Activated T-helper 1 cell treated with anti-CD3 and anti-CD28 coated beads, Interleukin-12 subunit alpha, Interleukin-12 subunit beta, Interleukin-2, Interleukin-4 antibody, amounts not matched to agents 30 ng/mL and 10 ng/mL and 1 ng/mL, durations not matched to agents 14 hours and 24 hours and 36 hours (primary cell): Measurements from ENCODE around the gene DAW1. TPM values are rescaled to one million over a fixed set of nuclear protein-coding genes. Genes with fewer than 3 reads are reported as not detected.
"Not testable (repeated sequence)": the region's sequence is repeated elsewhere in the genome, so short reads cannot be mapped to it uniquely, and the experiment has no call there.

Experiments
- DNase-seq: peaks from one replicate; pipeline ENCODE4 v3.0.0; 2021; ENCODE audit warnings: low spot score
- H3K27ac Mint-ChIP-seq: one replicate; pipeline ENCODE4 v1.8.0; 2021; ENCODE audit warnings: mild to moderate bottlenecking, mixed read lengths
- H3K27me3 Mint-ChIP-seq: one replicate; pipeline ENCODE4 v1.8.0; 2022; ENCODE audit warnings: mild to moderate bottlenecking, moderate library complexity, mixed read lengths; ENCODE audit not compliant: insufficient read depth
- H3K36me3 Mint-ChIP-seq: one replicate; pipeline ENCODE4 v1.8.0; 2021; ENCODE audit warnings: low read depth, mixed read lengths
- H3K4me1 Mint-ChIP-seq: one replicate; pipeline ENCODE4 v1.8.0; 2021; ENCODE audit warnings: low read depth, mixed read lengths
- H3K4me3 Mint-ChIP-seq: one replicate; pipeline ENCODE4 v1.8.0; 2021; ENCODE audit warnings: mild to moderate bottlenecking, moderate library complexity, mixed read lengths
- H3K9me3 Mint-ChIP-seq: one replicate; pipeline ENCODE4 v1.8.0; 2021; ENCODE audit warnings: mixed read lengths
- intact Hi-C: fragments of 100-400 bp; cut with micrococcal nuclease; formaldehyde crosslinking; loops from one replicate; pipeline ENCODE4 v1.15.1; 2024
- total RNA-seq: library from RNA; stranded (reverse); gene quantifications from 2 replicates; pipeline ENCODE4 v1.2.3, GENCODE V29; 2022

Gene DAW1
- total RNA-seq, result not detected in 2 replicates

GRCh38 chr2:227871375-227871791 is at the start of gene DAW1:
DAW1 (plus strand) TSS chr2:227871631; CDS start chr2:227871690, 59 bp downstream.
- Mint-ChIP-seq H3K36me3 (no peaks in the 10 kb centered on the region), H3K27me3 (peaks cover 16% of the 10 kb centered on the region), H3K4me3 (no peak within 1 kb of the TSS), H3K27ac (no peak within 1 kb of the TSS), H3K4me1 (no peaks in the 10 kb centered on the region), H3K9me3 (no peaks in the 10 kb centered on the region)
- intact Hi-C loops, result no loop called here
- peak; percentile 3 for DNase-seq

- peaks cover 15% of the 10 kb centered on the region for H3K4me1 Mint-ChIP-seq
- peaks cover 5% of the 10 kb centered on the region for H3K9me3 Mint-ChIP-seq
- H3K27me3 Mint-ChIP-seq, result peaks cover 5% of the 10 kb centered on the region
- H3K36me3 Mint-ChIP-seq, result peaks cover 1% of the 10 kb centered on the region
- DNase-seq, result no peak
- no peak overlapping the region for H3K4me3 Mint-ChIP-seq
- no peak overlapping the region for H3K27ac Mint-ChIP-seq
- intact Hi-C loops, result no loop called here
Observed at GRCh38 chr2:227822416-227823003, 48.9 kb upstream of the DAW1 start.

GRCh38 chr2:227823922-227824321 is 47.5 kb upstream of the DAW1 start:
- Mint-ChIP-seq H3K36me3 (no peaks in the 10 kb centered on the region), H3K4me1 (peaks cover under 1% of the 10 kb centered on the region), H3K27me3 (peaks cover 5% of the 10 kb centered on the region), H3K4me3 (no peak overlapping the region), H3K9me3 (peaks cover 5% of the 10 kb centered on the region), H3K27ac (no peak overlapping the region)
- intact Hi-C loops, result no loop called here
- DNase-seq, result no peak

GRCh38 chr2:227824711-227825110 is 46.7 kb upstream of the DAW1 start:
- Mint-ChIP-seq H3K27ac (no peak overlapping the region), H3K36me3 (no peaks in the 10 kb centered on the region), H3K4me1 (no peaks in the 10 kb centered on the region), H3K4me3 (no peak overlapping the region), H3K27me3 (peaks cover 5% of the 10 kb centered on the region), H3K9me3 (peaks cover 5% of the 10 kb centered on the region)
- intact Hi-C loops, result no loop called here
- DNase-seq, result no peak

GRCh38 chr2:227826019-227826521 is 45.4 kb upstream of the DAW1 start:
- no peak overlapping the region for H3K27ac Mint-ChIP-seq
- intact Hi-C loops, result no loop called here

GRCh38 chr2:227826563-227826962 is 44.9 kb upstream of the DAW1 start:
- Mint-ChIP-seq H3K4me3 (no peak overlapping the region), H3K27me3 (peaks cover 5% of the 10 kb centered on the region), H3K27ac (no peak overlapping the region), H3K9me3 (peaks cover 5% of the 10 kb centered on the region), H3K4me1 (no peaks in the 10 kb centered on the region), H3K36me3 (no peaks in the 10 kb centered on the region)
- DNase-seq, result no peak
- intact Hi-C loops, result no loop called here

More at GRCh38 chr2:227826019-227826521, 45.4 kb upstream of the DAW1 start:
- no peaks in the 10 kb centered on the region for H3K36me3 Mint-ChIP-seq
- DNase-seq, result no peak
- H3K4me1 Mint-ChIP-seq, result no peaks in the 10 kb centered on the region
- peaks cover 5% of the 10 kb centered on the region for H3K9me3 Mint-ChIP-seq
- H3K27me3 Mint-ChIP-seq, result peaks cover 5% of the 10 kb centered on the region
- H3K4me3 Mint-ChIP-seq, result no peak overlapping the region

GRCh38 chr2:227827143-227827542 is 44.3 kb upstream of the DAW1 start:
- Mint-ChIP-seq H3K27ac (no peak overlapping the region), H3K4me3 (no peak overlapping the region)

GRCh38 chr2:227828477-227828912 is 42.9 kb upstream of the DAW1 start:
- Mint-ChIP-seq H3K36me3 (no peaks in the 10 kb centered on the region), H3K4me3 (no peak overlapping the region), H3K27ac (no peak overlapping the region), H3K9me3 (no peaks in the 10 kb centered on the region), H3K27me3 (no peaks in the 10 kb centered on the region), H3K4me1 (no peaks in the 10 kb centered on the region)
- intact Hi-C loops, result no loop called here
- no peak for DNase-seq

More at GRCh38 chr2:227827143-227827542, 44.3 kb upstream of the DAW1 start:
- H3K4me1 Mint-ChIP-seq, result no peaks in the 10 kb centered on the region
- H3K27me3 Mint-ChIP-seq, result peaks cover 5% of the 10 kb centered on the region
- H3K36me3 Mint-ChIP-seq, result no peaks in the 10 kb centered on the region
- no peak for DNase-seq
- peaks cover 5% of the 10 kb centered on the region for H3K9me3 Mint-ChIP-seq
- intact Hi-C loops, result no loop called here

- H3K27ac Mint-ChIP-seq, result no peak overlapping the region
- no peak for DNase-seq
Observed at GRCh38 chr2:227829337-227829736, 42.1 kb upstream of the DAW1 start.

GRCh38 chr2:227834423-227834822 is 37.0 kb upstream of the DAW1 start:
- H3K4me3 Mint-ChIP-seq, result no peak overlapping the region
- no peaks in the 10 kb centered on the region for H3K36me3 Mint-ChIP-seq
- H3K27ac Mint-ChIP-seq, result no peak overlapping the region
- no peaks in the 10 kb centered on the region for H3K9me3 Mint-ChIP-seq
- no peak for DNase-seq
- H3K27me3 Mint-ChIP-seq, result peaks cover 9% of the 10 kb centered on the region
- intact Hi-C loops, result no loop called here
- no peaks in the 10 kb centered on the region for H3K4me1 Mint-ChIP-seq

More at GRCh38 chr2:227829337-227829736, 42.1 kb upstream of the DAW1 start:
- H3K27me3 Mint-ChIP-seq, result no peaks in the 10 kb centered on the region
- intact Hi-C loops, result no loop called here
- no peak overlapping the region for H3K4me3 Mint-ChIP-seq
- no peaks in the 10 kb centered on the region for H3K4me1 Mint-ChIP-seq
- no peaks in the 10 kb centered on the region for H3K36me3 Mint-ChIP-seq
- H3K9me3 Mint-ChIP-seq, result no peaks in the 10 kb centered on the region

GRCh38 chr2:227834916-227835650 is 36.3 kb upstream of the DAW1 start:
- intact Hi-C loops, result no loop called here
- Mint-ChIP-seq H3K27ac (no peak overlapping the region), H3K4me1 (no peaks in the 10 kb centered on the region), H3K36me3 (no peaks in the 10 kb centered on the region), H3K27me3 (peaks cover 9% of the 10 kb centered on the region), H3K4me3 (no peak overlapping the region), H3K9me3 (no peaks in the 10 kb centered on the region)
- no peak for DNase-seq

GRCh38 chr2:227839339-227840129 is 31.9 kb upstream of the DAW1 start:
- H3K9me3 Mint-ChIP-seq, H3K4me3 Mint-ChIP-seq, DNase-seq, H3K27ac Mint-ChIP-seq, H3K4me1 Mint-ChIP-seq, H3K27me3 Mint-ChIP-seq, intact Hi-C loops, H3K36me3 Mint-ChIP-seq: not testable (repeated sequence)

- H3K27ac Mint-ChIP-seq, result no peak overlapping the region
- H3K4me3 Mint-ChIP-seq, result no peak overlapping the region
Observed at GRCh38 chr2:227846831-227847230, 24.6 kb upstream of the DAW1 start.

More at GRCh38 chr2:227846831-227847230, 24.6 kb upstream of the DAW1 start:
- H3K9me3 Mint-ChIP-seq, result no peaks in the 10 kb centered on the region
- H3K36me3 Mint-ChIP-seq, result no peaks in the 10 kb centered on the region
- no peak for DNase-seq
- intact Hi-C loops, result no loop called here
- H3K27me3 Mint-ChIP-seq, result peaks cover 3% of the 10 kb centered on the region
- no peaks in the 10 kb centered on the region for H3K4me1 Mint-ChIP-seq
